Activated CD4-positive, alpha-beta T cell treated with anti-CD3 and anti-CD28 coated beads for 48 hours (primary cell): ENCODE data around the gene CHGA.

ENCODE experiments used
- DNase-seq: peaks from one replicate; pipeline ENCODE4 v3.0.0-alpha.2; 2020

CHGA gene

GRCh38 chr14:92945959-92946846, 23.3 kb downstream of the CHGA start:
- no peak for DNase-seq

GRCh38 chr14:92946847-92947545, 24.0 kb downstream of the CHGA start:
- no peak for DNase-seq

GRCh38 chr14:92948647-92949046, 25.7 kb downstream of the CHGA start:
- DNase-seq = no peak

GRCh38 chr14:92949496-92950192, 26.7 kb downstream of the CHGA start:
- DNase-seq = no peak

GRCh38 chr14:92950193-92950540, 27.2 kb downstream of the CHGA start:
- no peak for DNase-seq

- no peak for DNase-seq
Observed at GRCh38 chr14:92950773-92951172, 27.8 kb downstream of the CHGA start.

- no peak for DNase-seq
Observed at GRCh38 chr14:92951261-92951660, 28.3 kb downstream of the CHGA start.

GRCh38 chr14:92951912-92952471, 29.0 kb downstream of the CHGA start:
- peak; percentile 90 for DNase-seq

GRCh38 chr14:92952481-92953298, 29.7 kb downstream of the CHGA start:
- no peak for DNase-seq

GRCh38 chr14:92953526-92953925, 30.6 kb downstream of the CHGA start:
- DNase-seq = no peak

- no peak for DNase-seq
Observed at GRCh38 chr14:92954933-92955332, 32.0 kb downstream of the CHGA start.

GRCh38 chr14:92955381-92955780, 32.4 kb downstream of the CHGA start:
- DNase-seq = no peak

GRCh38 chr14:92956961-92957360, 34.0 kb downstream of the CHGA start:
- no peak for DNase-seq

- DNase-seq = no peak
Observed at GRCh38 chr14:92958373-92959188, 35.6 kb downstream of the CHGA start.

GRCh38 chr14:92959189-92959531, 36.2 kb downstream of the CHGA start:
- DNase-seq = no peak

GRCh38 chr14:92959761-92960680, 37.1 kb downstream of the CHGA start:
- DNase-seq = no peak

- DNase-seq = no peak
Observed at GRCh38 chr14:92960706-92961566, 38.0 kb downstream of the CHGA start.

- no peak for DNase-seq
Observed at GRCh38 chr14:92961567-92961855, 38.6 kb downstream of the CHGA start.

- DNase-seq = no peak
Observed at GRCh38 chr14:92962031-92962830, 39.3 kb downstream of the CHGA start.
